ENCODE results near the gene DOCK2.

DOCK2 gene

DNA sequence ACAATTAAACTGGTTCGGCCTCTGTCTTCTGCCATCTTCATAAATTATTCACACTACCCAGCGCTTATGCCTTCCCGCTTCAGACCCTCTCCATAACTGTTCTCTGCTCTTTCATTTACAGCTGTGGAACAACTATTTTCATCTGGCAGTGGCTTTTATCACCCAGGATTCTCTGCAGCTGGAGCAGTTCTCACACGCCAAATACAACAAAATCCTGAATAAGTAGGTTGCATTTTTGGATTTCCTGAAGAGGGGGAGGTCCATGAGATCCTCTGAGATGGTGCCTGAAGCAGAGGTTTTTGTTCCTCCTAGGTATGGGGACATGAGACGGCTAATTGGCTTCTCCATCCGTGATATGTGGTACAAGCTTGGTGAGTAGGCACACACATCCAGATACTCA is 371.3 kb downstream of the DOCK2 start:
- DNase-seq, result no peak

DNA sequence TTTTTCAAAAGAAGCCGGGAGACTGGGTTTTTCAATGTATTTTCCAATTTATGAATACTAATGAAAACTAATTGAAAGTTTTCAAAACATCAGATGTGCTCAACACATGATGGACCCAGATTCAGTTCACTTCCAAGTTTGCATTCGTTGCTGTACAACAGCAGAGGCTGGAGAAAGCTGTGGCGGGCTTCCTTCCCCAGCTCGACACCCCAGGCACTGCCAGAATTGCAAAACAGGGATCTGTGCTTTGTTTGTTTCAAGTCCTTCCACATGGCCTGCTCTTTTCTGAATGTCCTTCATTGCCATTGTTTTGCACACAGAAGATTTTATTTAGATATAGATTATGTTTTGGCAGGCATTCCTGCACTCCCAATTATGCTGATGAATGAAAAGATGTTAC is 373.5 kb downstream of the DOCK2 start:
- DNase-seq, result no peak

DNA sequence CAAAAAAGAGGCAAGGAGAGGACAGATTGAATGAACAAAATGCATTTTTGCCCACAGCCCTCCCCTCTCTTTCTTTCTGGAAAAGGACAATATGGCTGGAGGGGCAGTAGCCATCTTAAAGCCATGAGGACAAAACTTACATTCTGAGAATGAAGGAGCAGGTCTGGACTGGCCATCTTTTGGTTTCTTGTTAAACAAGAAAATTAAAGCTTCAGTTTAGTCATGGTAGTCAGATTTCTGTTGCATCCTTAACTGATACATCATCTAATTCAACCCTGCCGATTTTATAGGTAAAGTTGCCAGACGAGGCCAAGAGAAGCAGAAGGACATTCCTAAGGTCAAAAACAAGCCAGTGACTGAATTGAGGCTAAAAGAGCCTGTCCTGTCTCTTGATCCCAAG is 374.7 kb downstream of the DOCK2 start:
- DNase-seq, result no peak

GRCh38 chr5:170012622-170013021 is 375.5 kb downstream of the DOCK2 start:
- DNase-seq, result no peak

GRCh38 chr5:170020423-170020822 is 383.3 kb downstream of the DOCK2 start:
- DNase-seq, result no peak

DNA sequence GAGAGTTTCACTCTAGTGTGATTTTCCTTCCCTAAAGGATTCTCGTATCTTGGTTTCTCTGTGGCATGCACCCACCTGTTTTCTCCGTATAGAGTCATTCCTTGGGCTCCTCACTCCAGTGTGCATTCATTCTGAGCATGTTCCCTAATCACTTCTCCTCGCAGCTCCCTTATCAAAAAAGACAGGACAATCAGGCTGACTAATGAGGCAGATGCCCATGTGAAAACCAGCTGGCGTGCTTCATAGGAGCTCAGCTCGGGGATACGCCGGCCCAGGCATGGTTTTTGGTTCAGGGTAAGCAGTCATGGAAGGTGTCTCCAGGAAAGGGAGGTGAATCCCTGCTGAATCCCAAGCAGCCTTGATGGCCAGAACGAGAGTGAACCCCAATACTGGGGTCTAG is 384.4 kb downstream of the DOCK2 start:
- DNase-seq, result no peak

DNA sequence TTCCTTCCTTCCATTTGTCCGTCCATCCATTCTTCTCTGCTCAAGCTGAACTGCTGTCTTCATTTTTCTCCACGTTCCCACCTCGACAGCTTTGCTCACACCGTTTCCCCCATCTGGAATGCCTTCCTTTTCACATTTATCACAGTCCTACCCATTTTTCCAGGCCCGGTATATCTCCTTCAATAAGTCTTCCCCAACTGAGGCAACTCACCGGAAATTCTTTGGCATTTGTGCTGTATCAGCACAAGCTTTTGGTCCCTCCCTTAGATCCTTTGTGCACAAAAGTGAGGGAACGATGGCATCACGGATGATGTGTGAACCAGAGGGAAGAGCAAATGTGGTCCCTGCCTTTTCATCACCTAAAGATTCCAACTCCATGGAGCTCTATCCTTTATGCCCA is 388.8 kb downstream of the DOCK2 start:
- DNase-seq, result no peak

GRCh38 chr5:170028124-170028523 is 391.0 kb downstream of the DOCK2 start:
- DNase-seq, result no peak

DNA sequence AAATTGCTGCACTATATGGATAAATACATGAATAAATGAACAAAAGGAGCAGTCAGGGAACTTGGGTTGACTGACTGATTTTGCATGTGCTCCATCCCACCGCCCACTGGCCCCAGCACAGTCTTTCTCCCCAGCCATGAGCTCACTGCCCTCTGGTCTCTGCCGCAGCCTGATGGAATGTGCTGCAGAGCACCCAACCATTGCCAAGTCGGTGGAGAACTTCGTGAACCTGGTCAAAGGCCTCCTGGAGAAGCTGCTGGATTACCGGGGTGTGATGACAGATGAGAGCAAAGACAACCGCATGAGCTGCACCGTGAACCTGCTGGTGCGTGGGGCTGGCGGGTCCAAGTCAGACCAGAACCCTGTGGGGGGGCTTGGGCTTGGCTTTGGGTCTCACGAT is 397.2 kb downstream of the DOCK2 start:
- DNase-seq, result no peak

- DNase-seq, result no peak
Observed at GRCh38 chr5:170038241-170038640, 401.2 kb downstream of the DOCK2 start.

DNA sequence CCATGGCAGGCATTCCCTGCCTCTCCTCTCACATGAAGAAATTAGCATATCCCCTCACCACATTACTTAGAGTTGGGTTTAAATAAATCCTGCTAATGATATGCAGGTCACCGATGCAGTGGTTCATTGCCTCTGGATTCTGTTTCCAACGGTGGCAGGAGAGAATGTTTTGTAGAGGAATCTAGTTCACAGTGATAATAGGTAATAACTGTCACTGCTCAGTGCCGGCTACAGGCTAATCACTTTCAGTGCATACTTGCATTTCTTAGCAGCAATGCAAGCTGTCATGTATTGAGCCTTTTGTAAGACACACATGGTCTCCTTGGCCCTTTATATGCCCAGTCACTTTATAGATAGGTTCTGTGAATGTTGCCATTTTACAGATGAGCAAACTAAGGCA is 402.8 kb downstream of the DOCK2 start:
- no peak for DNase-seq

- no peak for DNase-seq
Observed at GRCh38 chr5:170046241-170046640, 409.2 kb downstream of the DOCK2 start.

DNA sequence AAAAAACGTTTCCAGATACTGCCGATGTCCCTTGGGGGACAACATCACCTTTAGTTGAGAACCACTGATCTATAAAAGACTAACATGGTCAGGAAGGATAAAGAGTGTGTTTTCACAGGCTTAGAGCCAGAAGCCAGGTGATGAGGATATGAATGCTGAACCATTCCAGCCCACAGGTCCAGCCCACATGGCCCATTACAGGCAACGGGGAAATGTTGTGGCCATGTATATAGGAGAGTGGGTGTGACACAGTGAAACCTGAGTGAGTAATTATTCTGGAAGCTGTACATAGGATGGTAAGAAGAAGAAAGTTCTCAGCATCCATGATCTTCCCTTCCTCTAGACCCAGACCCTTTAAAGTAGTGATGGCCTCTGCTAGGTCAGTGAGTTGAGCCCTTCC is 412.6 kb downstream of the DOCK2 start:
- no peak for DNase-seq

- no peak for DNase-seq
Observed at GRCh38 chr5:170053896-170054295, 416.8 kb downstream of the DOCK2 start.

DNA sequence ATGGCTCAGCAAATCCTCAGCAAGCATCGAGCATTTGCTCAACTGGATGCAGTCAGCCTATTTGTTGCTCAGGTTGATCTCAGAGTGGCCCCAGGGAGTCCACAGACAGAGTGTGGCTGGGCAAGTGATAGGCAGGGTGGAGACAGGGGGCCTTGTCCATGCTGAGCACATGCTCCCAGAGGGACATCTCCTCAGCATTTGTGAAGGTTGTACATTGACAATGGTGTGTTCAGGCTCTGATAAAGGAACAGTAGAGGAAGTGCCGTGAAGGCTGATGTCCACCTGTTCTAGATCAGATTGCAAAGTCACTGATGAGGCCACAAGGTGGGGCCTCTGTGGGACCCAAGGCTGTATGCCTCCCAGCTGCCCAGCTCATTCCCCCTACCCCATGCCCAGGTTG is 418.5 kb downstream of the DOCK2 start:
- no peak for DNase-seq

GRCh38 chr5:170056561-170057267 is 419.6 kb downstream of the DOCK2 start:
- DNase-seq, result no peak

- no peak for DNase-seq
Observed at GRCh38 chr5:170057311-170057710, 420.2 kb downstream of the DOCK2 start.

- DNase-seq, result no peak
Observed at GRCh38 chr5:170059221-170059620, 422.1 kb downstream of the DOCK2 start.

GRCh38 chr5:170067152-170067551 is 430.1 kb downstream of the DOCK2 start:
- peak; percentile 14 for DNase-seq

DNA sequence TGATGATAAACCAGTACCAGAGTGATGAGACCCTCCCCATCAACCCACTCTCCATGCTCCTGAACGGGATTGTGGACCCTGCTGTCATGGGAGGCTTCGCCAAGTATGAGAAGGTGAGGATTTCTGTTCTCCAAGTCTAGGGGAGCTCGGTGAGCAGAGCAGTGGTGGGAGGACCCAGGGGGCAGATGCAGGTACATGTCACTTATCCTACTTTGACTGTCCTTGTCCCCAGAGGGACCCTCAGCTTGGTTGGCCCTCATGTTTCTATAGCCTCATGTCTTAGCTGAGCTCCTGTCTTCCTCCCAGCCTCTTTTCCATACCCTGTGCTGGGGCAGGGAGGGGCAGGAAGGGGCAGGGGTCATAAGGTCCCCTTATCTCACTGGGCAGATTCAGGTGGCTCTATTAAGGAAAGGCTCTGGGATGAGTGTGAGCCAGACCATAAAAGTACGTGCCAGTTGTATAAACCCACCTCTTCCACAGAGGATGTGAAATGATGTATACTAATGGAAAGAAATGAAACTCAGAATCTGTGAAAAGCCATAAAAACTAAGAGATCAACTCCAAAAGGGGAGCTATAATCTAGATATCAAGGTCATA is 430.6 kb downstream of the DOCK2 start:
- no peak for DNase-seq

GRCh38 chr5:170069512-170069911 is 432.4 kb downstream of the DOCK2 start:
- no peak for DNase-seq

GRCh38 chr5:170070556-170071412 is 433.7 kb downstream of the DOCK2 start:
- DNase-seq, result no peak

DNA sequence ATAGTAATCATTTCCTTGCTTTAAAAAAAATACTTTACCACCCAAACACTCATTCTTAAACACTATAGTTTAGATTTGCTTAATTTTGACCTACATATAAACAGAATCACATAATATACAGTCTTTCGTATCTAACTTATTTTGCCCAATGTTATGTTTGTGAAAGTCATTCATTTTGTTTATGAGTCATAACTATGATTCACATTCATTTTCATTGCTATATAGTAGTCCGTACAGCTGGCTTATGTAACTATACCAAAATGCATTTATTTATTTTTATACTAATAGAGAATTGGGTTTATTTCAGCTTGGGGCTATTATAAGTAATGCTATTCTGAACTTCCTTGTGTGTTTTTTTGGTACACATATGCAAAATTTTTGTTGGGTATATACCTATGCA is 434.7 kb downstream of the DOCK2 start:
- no peak for DNase-seq

GRCh38 chr5:170075696-170076095 is 438.6 kb downstream of the DOCK2 start:
- no peak for DNase-seq

Measured in NCI-H2107 (cell line).